Fibroblast of peridontal ligament (primary cell): ENCODE data around the gene MEF2A.

Experiments used
- DNase-seq: peaks from one replicate; pipeline ENCODE4 v3.0.0-alpha.2; 2010; ENCODE audit errors: extremely low read depth

MEF2A gene

DNA sequence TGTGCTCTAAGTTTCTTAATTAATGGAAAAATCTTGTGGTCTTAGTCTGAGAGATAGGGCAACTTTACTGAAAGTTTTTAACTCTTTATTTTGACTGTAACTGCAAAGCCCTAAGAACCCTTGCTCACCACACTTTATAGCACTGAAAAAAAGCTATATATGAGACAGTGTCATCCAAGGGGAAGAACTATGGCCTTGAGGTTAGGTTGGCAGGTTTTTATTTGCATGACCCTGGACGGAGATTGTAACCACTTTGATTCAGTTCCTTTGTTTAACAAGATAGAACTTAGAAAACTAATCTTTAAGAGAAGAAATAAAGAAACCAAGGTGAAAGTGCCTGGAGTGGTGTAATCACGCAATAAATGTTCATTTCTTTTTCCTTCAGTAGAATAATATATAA is 198.0 kb downstream of the MEF2A start:
- no peak for DNase-seq

DNA sequence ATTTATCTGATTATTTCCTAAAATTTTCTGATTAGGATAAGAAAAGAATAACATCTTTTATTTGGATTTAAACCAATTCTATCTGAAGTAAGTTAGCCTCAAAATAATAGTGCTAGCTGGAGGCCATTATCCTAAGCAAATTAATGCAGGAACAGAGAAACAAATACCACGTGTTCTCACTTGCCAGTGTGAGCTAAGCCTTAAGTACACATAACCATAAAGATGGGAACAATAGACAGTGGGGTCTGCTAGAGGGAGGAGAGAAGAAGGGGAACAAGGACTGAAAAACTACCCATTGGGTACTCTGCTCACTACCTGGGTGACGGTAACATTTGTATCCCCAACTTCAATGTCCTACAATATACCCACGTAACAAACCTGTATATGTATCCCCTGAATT is 198.7 kb downstream of the MEF2A start:
- no peak for DNase-seq
